Testis (tissue), 3 donors: ENCODE data around the gene GDI1. TPM values are rescaled to one million over a fixed set of nuclear protein-coding genes. Genes with fewer than 3 reads are reported as not detected.
A peak's percentile ranks its signal among the peaks of the same experiment; 100 is the strongest.

Experiments used
- DNase-seq: peaks from one replicate; pipeline ENCODE4 v3.0.0-alpha.2; 2019
- H3K27ac ChIP-seq, 2 donors: fragments of 200-600 bp; sonication (generic); one replicate each; pipeline ENCODE4 v1.5.1; 2019
- H3K27me3 ChIP-seq: fragments of 200-600 bp; sonication (generic); one replicate; pipeline ENCODE4 v1.5.1; 2019
- H3K36me3 ChIP-seq: fragments of 200-600 bp; sonication (generic); one replicate; pipeline ENCODE4 v1.5.1; 2017; ENCODE audit warnings: low read depth; ENCODE audit errors: missing control alignments
- H3K4me1 ChIP-seq: fragments of 200-600 bp; sonication (generic); one replicate; pipeline ENCODE4 v1.5.1; 2019
- H3K4me3 ChIP-seq, 2 donors: fragments of 200-600 bp; sonication (generic); one replicate each; pipeline ENCODE4 v1.5.1; 2017 to 2019
- H3K9me3 ChIP-seq: fragments of 200-600 bp; sonication (generic); one replicate; pipeline ENCODE4 v1.5.1; 2017
- POLR2A ChIP-seq: fragments of 450-650 bp; IDR thresholded peaks from one replicate; pipeline ENCODE4 v1.6.1; 2017; ENCODE audit warnings: antibody characterized with exemption, mild to moderate bottlenecking, moderate library complexity
- WGBS, 2 donors: methylation state at CpG; one replicate each; pipeline ENCODE4 v1.1.5; 2018; 5-methylcytosine and 5-hydroxymethylcytosine counted together
- intact Hi-C: fragments of 100-400 bp; cut with DNase I; formaldehyde crosslinking; loops from one replicate; pipeline ENCODE4 v1.15.1; 2023; ENCODE audit warnings: low total_unique reads
- polyA plus RNA-seq: library from polyadenylated mRNA; stranded (reverse); fragments of 350-450 nt; fragmentation: Illumina TruSeq; extraction: RNeasy Lipid Tissue Mini Kit (QIAGEN cat#74804); gene quantifications from one replicate; pipeline ENCODE4 v1.2.3, GENCODE V29; 2014; ENCODE audit warnings: low read depth, low replicate concordance; ENCODE audit not compliant: insufficient read depth
- total RNA-seq, 2 donors: library from RNA; depleted of rRNA; stranded (reverse); fragments of >200 nt; gene quantifications; one replicate each; pipeline ENCODE4 v1.2.3, GENCODE V29; 2016
- TF ChIP-seq, protein P1 (sequence below), 3 experiments: fragments of 450-650 bp in 2 of 3; fragments of 200-600 bp in 1 of 3; sonication (generic) in 1 of 3; IDR thresholded peaks; one replicate each; pipeline ENCODE4 v1.5.1; 2016 to 2019; ENCODE audit warnings: antibody characterized with exemption in 3 of 3, mild to moderate bottlenecking in 2 of 3, moderate library complexity in 1 of 3

GDI1 gene
- total and polyA plus RNA-seq, 3 donors from 2014 or later = 118 to 162 (median 158) TPM

- DNase-seq = no peak
- WGBS, 2 donors = 34% methylated on average over 3 of the region's 4 CpGs; no CpG with 5 or more reads in 1 of the 2 donors
- no peaks in the 10 kb centered on the region for H3K9me3 ChIP-seq
- TF ChIP-seq, protein P1, sequence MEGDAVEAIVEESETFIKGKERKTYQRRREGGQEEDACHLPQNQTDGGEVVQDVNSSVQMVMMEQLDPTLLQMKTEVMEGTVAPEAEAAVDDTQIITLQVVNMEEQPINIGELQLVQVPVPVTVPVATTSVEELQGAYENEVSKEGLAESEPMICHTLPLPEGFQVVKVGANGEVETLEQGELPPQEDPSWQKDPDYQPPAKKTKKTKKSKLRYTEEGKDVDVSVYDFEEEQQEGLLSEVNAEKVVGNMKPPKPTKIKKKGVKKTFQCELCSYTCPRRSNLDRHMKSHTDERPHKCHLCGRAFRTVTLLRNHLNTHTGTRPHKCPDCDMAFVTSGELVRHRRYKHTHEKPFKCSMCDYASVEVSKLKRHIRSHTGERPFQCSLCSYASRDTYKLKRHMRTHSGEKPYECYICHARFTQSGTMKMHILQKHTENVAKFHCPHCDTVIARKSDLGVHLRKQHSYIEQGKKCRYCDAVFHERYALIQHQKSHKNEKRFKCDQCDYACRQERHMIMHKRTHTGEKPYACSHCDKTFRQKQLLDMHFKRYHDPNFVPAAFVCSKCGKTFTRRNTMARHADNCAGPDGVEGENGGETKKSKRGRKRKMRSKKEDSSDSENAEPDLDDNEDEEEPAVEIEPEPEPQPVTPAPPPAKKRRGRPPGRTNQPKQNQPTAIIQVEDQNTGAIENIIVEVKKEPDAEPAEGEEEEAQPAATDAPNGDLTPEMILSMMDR (IDR thresholded peaks at IDR 0.05) = no peak
- TF ChIP-seq POLR2A = no peak
- no peaks in the 10 kb centered on the region for H3K27me3 ChIP-seq
- peak overlapping the region in 1 of 2 donors; percentile 92 for H3K27ac ChIP-seq
- intact Hi-C loops = no loop called here
- H3K4me1 ChIP-seq = no peaks in the 10 kb centered on the region
- H3K4me3 ChIP-seq = peak overlapping the region in 1 of 2 donors; percentile 79
- no peaks in the 10 kb centered on the region for H3K36me3 ChIP-seq
Observed at GRCh38 chrX:154412468-154412867, 24.5 kb upstream of the GDI1 start.

GRCh38 chrX:154413142-154413541 lies 23.8 kb upstream of the GDI1 start:
- no peaks in the 10 kb centered on the region for H3K27me3 ChIP-seq
- TF ChIP-seq, protein P1 (IDR thresholded peaks at IDR 0.05) = no peak
- TF ChIP-seq POLR2A = no peak
- H3K9me3 ChIP-seq = no peaks in the 10 kb centered on the region
- H3K27ac ChIP-seq = no peak overlapping the region
- no peak overlapping the region for H3K4me3 ChIP-seq
- H3K36me3 ChIP-seq = no peaks in the 10 kb centered on the region
- no peaks in the 10 kb centered on the region for H3K4me1 ChIP-seq
- DNase-seq = no peak
- 70 to 80% methylated on average over 1 to 2 of the region's 8 CpGs for WGBS, 2 donors
- intact Hi-C loops = no loop called here

DNA sequence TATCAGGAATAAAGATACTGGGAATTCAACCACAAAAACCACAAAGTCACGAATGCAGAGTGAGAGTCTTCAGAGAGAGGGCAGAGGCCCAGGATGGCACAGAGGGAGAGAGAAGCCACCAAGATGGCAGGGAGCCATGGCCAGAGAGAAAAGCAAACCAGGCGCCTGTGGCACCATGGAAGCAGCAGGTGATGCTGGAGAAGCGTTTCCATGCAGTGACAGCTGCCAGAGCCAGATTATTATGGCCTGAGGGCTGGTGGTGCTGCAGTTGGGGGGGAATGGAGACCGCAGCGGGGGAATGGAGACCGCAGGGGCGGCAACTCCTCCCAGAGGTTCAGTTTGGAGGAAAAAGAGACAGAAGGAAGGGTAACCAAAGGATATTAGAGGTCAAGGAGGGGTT lies 19.8 kb upstream of the GDI1 start:
- no peak overlapping the region for H3K4me3 ChIP-seq
- no peaks in the 10 kb centered on the region for H3K36me3 ChIP-seq
- intact Hi-C loops = no loop called here
- no peaks in the 10 kb centered on the region for H3K4me1 ChIP-seq
- no peaks in the 10 kb centered on the region for H3K9me3 ChIP-seq
- TF ChIP-seq, protein P1 (IDR thresholded peaks at IDR 0.05) = no peak
- TF ChIP-seq POLR2A = no peak
- no peak for DNase-seq
- H3K27ac ChIP-seq = no peak overlapping the region
- no peaks in the 10 kb centered on the region for H3K27me3 ChIP-seq
- WGBS, 2 donors = 85 to 98% methylated on average over 5 to 7 of the region's 7 CpGs

GRCh38 chrX:154419189-154419588 lies 17.8 kb upstream of the GDI1 start:
- Histone ChIP-seq H3K27ac (no peak overlapping the region), H3K4me3 (no peak overlapping the region), H3K36me3 (no peaks in the 10 kb centered on the region), H3K27me3 (no peaks in the 10 kb centered on the region), H3K4me1 (no peaks in the 10 kb centered on the region), H3K9me3 (no peaks in the 10 kb centered on the region)
- WGBS, 2 donors = 85 to 89% methylated on average over 3 to 8 of the region's 8 CpGs
- intact Hi-C loops = no loop called here
- no peak for DNase-seq
- TF ChIP-seq, protein P1 (IDR thresholded peaks at IDR 0.05) = no peak
- no peak for TF ChIP-seq POLR2A

DNA sequence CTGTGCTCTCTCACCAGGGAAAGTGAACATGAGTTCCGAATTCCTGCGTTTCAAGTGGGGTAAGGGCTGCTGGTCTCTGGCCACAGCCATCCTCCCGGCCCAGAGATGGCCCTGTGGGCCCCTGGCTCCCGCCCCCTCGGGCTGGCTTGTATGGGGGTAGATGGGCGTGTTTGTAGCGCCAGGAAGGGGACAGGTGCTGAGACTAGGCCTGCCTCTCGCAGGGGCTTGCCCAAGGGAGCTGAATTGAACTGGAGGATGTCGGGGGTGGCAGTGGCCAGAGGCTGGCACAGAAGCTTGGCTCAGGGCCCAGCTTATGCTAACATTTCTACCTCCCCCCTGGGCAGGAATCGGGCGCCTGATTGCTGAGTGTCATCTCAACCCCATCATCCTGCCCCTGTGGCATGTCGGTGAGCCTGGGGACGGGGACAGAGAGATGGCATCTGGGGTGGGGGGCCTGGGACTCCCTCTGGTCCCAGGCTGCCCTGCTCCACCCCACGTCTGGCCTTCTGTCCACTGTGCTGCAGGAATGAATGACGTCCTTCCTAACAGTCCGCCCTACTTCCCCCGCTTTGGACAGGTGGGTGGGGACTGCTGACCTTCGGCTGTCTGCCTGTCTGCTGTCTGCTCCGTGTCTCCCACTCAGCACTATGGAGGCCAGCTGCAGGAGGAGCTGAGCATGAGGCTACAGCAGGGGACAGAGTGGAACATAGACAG lies 17.1 kb upstream of the GDI1 start:
- no peak for TF ChIP-seq POLR2A
- TF ChIP-seq, protein P1 (IDR thresholded peaks at IDR 0.05) = no peak
- no peak overlapping the region for H3K4me3 ChIP-seq
- intact Hi-C loops = no loop called here
- H3K9me3 ChIP-seq = no peaks in the 10 kb centered on the region
- peak; percentile 82 for DNase-seq
- WGBS, 2 donors = 58% methylated on average over 10 of the region's 19 CpGs; no CpG with 5 or more reads in 1 of the 2 donors
- no peaks in the 10 kb centered on the region for H3K27me3 ChIP-seq
- H3K36me3 ChIP-seq = no peaks in the 10 kb centered on the region
- H3K4me1 ChIP-seq = no peaks in the 10 kb centered on the region
- H3K27ac ChIP-seq = no peak overlapping the region
